BE2C (cell line): ENCODE results near the gene FGF14.

Experiments used
- DNase-seq: peaks from one replicate; pipeline ENCODE4 v3.0.0-alpha.2; 2020
- H3K27me3 ChIP-seq: fragments of 250-450 bp; sonication (Bioruptor Pico); 2 replicates; pipeline ENCODE4 v1.5.1; 2020; ENCODE audit warnings: mild to moderate bottlenecking
- H3K36me3 ChIP-seq: fragments of 250-450 bp; sonication (Bioruptor Pico); 2 replicates; pipeline ENCODE4 v1.5.1; 2020; ENCODE audit warnings: mild to moderate bottlenecking
- H3K4me1 ChIP-seq: fragments of 250-450 bp; sonication (Bioruptor Pico); 2 replicates; pipeline ENCODE4 v1.5.1; 2020
- H3K4me3 ChIP-seq: 2 replicates; pipeline ENCODE4 v1.5.1; 2011; ENCODE audit warnings: low read depth, low read length
- H3K9me3 ChIP-seq: fragments of 250-450 bp; sonication (Bioruptor Pico); 2 replicates; pipeline ENCODE4 v1.5.1; 2020
- TF ChIP-seq, protein P1 (sequence below): IDR thresholded peaks from 2 replicates; pipeline ENCODE4 v1.5.1; 2012; ENCODE audit warnings: mild to moderate bottlenecking, low read depth, low read length

FGF14 gene

DNA sequence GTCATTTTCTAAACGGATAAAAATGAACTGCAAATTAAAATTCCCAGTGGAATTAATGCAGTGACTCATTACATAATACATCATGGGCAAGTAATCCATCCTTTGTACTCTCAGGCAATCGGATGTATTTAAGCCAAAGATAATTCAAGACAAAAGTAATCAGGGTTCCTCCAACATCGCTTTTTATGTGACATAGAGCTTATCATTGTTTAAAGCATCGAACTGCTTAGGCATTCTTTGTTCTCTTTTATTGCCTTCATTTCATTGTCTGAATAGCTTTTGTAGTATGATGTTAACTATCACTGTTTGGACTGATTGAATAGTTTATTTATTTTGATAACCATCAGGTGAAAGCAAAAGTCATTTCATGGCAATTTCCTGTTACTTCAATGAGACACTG is 740.0 kb downstream of the FGF14 start:
- Histone ChIP-seq H3K4me1 (no peaks in the 10 kb centered on the region), H3K36me3 (no peaks in the 10 kb centered on the region), H3K9me3 (no peaks in the 10 kb centered on the region), H3K4me3 (no peak overlapping the region), H3K27me3 (peaks cover 30% of the 10 kb centered on the region)
- TF ChIP-seq, protein P1, sequence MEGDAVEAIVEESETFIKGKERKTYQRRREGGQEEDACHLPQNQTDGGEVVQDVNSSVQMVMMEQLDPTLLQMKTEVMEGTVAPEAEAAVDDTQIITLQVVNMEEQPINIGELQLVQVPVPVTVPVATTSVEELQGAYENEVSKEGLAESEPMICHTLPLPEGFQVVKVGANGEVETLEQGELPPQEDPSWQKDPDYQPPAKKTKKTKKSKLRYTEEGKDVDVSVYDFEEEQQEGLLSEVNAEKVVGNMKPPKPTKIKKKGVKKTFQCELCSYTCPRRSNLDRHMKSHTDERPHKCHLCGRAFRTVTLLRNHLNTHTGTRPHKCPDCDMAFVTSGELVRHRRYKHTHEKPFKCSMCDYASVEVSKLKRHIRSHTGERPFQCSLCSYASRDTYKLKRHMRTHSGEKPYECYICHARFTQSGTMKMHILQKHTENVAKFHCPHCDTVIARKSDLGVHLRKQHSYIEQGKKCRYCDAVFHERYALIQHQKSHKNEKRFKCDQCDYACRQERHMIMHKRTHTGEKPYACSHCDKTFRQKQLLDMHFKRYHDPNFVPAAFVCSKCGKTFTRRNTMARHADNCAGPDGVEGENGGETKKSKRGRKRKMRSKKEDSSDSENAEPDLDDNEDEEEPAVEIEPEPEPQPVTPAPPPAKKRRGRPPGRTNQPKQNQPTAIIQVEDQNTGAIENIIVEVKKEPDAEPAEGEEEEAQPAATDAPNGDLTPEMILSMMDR, result no peak
- no peak for DNase-seq
